ENCODE measurements around the gene TSHZ3. TPM values are rescaled to one million over a fixed set of nuclear protein-coding genes. Genes with fewer than 3 reads are reported as not detected.

TSHZ3 gene
- total RNA-seq, 1 experiment from 2014 or later, result not detected

GRCh38 chr19:31261019-31261602 is 88.1 kb downstream of the TSHZ3 start:
- BruUV-seq (replicated peaks), result no TSS peak
- H3K27ac Mint-ChIP-seq (ENCODE audit: low read depth, unreplicated experiment), result no peak overlapping the region
- H3K4me3 Mint-ChIP-seq (ENCODE audit: unreplicated experiment), result no peak overlapping the region
- no peaks in the 10 kb centered on the region for H3K27me3 Mint-ChIP-seq (ENCODE audit: insufficient read depth, unreplicated experiment)
- no peaks in the 10 kb centered on the region for H3K36me3 Mint-ChIP-seq (ENCODE audit: insufficient read depth, unreplicated experiment)
- no peak for DNase-seq (ENCODE audit: unreplicated experiment)
- no peaks in the 10 kb centered on the region for H3K4me1 Mint-ChIP-seq (ENCODE audit: insufficient read depth, unreplicated experiment)
- CTCF ChIA-PET, result no interaction called here
- intact Hi-C loops (cut with micrococcal nuclease), result no loop called here
- POLR2A ChIA-PET, result no interaction called here
- peaks cover 15% of the 10 kb centered on the region for H3K9me3 Mint-ChIP-seq (ENCODE audit: unreplicated experiment)
- no peak for TF ChIP-seq CTCF (IDR thresholded peaks at IDR 0.05; ENCODE audit: unreplicated experiment)

DNA sequence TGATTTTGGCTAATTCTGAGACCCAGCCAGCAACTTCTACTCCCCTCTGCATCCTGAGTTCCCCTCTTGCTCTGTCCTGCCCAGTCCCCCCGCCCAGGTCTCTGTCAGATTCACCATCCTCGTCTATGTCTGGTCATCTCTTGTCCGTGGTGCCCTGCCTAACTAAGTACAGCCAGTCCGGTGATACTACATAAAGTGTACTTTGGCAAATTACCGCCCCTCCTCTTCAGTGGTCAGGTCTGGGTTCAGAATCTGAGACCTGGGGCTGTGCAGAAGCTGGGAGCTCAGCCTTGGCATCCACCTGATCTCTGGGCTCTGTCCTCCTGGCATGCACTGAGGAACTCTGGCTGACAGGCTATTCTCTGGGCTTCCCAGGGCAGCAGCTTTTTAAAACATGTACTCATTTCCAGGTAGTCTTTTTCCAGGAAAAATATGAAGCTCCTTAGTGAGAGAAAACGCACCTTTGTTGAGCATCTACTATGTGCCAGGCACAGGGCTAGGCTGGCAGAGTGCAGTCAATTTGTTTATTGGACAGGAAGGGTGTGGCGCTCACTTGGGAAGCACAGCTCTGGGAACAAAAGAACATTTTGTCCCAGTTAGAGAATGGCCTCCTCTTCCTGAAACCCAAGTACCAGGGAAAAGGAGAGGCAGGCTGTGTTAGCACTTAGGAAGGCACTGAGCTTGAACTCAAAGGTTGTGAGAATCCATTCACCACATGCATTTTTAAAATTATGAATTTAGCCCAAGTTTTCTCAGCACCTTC is 88.9 kb downstream of the TSHZ3 start:
- TF ChIP-seq CTCF (IDR thresholded peaks at IDR 0.05; ENCODE audit: unreplicated experiment), result no peak
- CTCF ChIA-PET, result interaction anchor here (0.6 to 0.7 kb wide), 2 partner anchors 8 to 1300 kb away, joined by 4 to 6 read pairs; no protein-coding TSS in a partner anchor
- intact Hi-C loops (cut with micrococcal nuclease), result no loop called here
- BruUV-seq (replicated peaks), result no TSS peak
- Mint-ChIP-seq H3K36me3 (ENCODE audit: insufficient read depth, unreplicated experiment) (no peaks in the 10 kb centered on the region), H3K4me1 (ENCODE audit: insufficient read depth, unreplicated experiment) (no peaks in the 10 kb centered on the region), H3K27ac (ENCODE audit: low read depth, unreplicated experiment) (no peak overlapping the region), H3K4me3 (ENCODE audit: unreplicated experiment) (no peak overlapping the region), H3K9me3 (ENCODE audit: unreplicated experiment) (peaks cover 15% of the 10 kb centered on the region), H3K27me3 (ENCODE audit: insufficient read depth, unreplicated experiment) (no peaks in the 10 kb centered on the region)
- POLR2A ChIA-PET, result no interaction called here
- no peak for DNase-seq (ENCODE audit: unreplicated experiment)

- BruUV-seq (replicated peaks), result no TSS peak
- intact Hi-C loops (cut with micrococcal nuclease), result no loop called here
- no peaks in the 10 kb centered on the region for H3K27me3 Mint-ChIP-seq (ENCODE audit: insufficient read depth, unreplicated experiment)
- ChIA-PET CTCF (no interaction called here), POLR2A (no interaction called here)
- no peak overlapping the region for H3K4me3 Mint-ChIP-seq (ENCODE audit: unreplicated experiment)
- H3K9me3 Mint-ChIP-seq (ENCODE audit: unreplicated experiment), result peaks cover 9% of the 10 kb centered on the region
- no peak for DNase-seq (ENCODE audit: unreplicated experiment)
- TF ChIP-seq CTCF (IDR thresholded peaks at IDR 0.05; ENCODE audit: unreplicated experiment), result no peak
- H3K27ac Mint-ChIP-seq (ENCODE audit: low read depth, unreplicated experiment), result no peak overlapping the region
- H3K36me3 Mint-ChIP-seq (ENCODE audit: insufficient read depth, unreplicated experiment), result no peaks in the 10 kb centered on the region
- no peaks in the 10 kb centered on the region for H3K4me1 Mint-ChIP-seq (ENCODE audit: insufficient read depth, unreplicated experiment)
Observed at GRCh38 chr19:31258211-31259052, 90.8 kb downstream of the TSHZ3 start.

DNA sequence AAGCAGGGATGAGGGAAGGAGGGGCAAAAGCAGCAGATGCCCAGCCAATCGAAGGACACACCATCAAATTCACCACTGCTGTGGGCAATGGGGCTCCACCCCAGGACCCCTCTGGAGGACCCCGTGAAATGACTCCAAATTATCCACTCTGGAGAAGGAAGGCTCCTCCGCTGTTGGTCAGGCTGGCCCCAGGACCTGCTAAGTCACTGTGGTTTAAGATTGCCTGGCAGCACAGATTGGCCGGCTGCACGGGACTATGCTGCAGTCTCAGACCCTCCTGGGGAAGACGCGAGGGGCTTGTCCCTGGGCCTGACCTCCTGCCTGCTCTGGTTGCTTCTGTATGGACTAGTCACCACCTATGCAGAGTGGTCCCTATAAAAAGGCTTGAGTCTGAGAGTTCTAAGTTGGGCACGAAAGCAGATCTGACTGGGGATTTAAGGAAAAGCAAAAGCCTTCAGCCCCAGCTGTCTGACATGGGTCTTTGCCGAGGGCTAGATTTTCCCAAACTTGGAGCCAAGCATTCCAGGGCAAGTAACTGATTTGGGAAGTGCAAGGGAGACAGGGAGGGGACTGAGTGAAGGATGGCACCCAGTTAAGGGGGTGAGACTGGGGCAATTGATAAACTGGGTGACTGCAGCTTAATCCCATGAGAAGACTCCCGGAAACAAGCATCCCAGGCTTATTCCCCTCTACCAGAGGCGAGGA is 91.7 kb downstream of the TSHZ3 start:
- H3K27ac Mint-ChIP-seq (ENCODE audit: low read depth, unreplicated experiment), result no peak overlapping the region
- no peak for DNase-seq (ENCODE audit: unreplicated experiment)
- H3K4me1 Mint-ChIP-seq (ENCODE audit: insufficient read depth, unreplicated experiment), result no peaks in the 10 kb centered on the region
- ChIA-PET POLR2A (no interaction called here), CTCF (no interaction called here)
- BruUV-seq (replicated peaks), result no TSS peak
- no peaks in the 10 kb centered on the region for H3K36me3 Mint-ChIP-seq (ENCODE audit: insufficient read depth, unreplicated experiment)
- H3K4me3 Mint-ChIP-seq (ENCODE audit: unreplicated experiment), result no peak overlapping the region
- intact Hi-C loops (cut with micrococcal nuclease), result no loop called here
- no peak for TF ChIP-seq CTCF (IDR thresholded peaks at IDR 0.05; ENCODE audit: unreplicated experiment)
- H3K27me3 Mint-ChIP-seq (ENCODE audit: insufficient read depth, unreplicated experiment), result no peaks in the 10 kb centered on the region
- H3K9me3 Mint-ChIP-seq (ENCODE audit: unreplicated experiment), result peaks cover 18% of the 10 kb centered on the region

Measured in MCF 10A (cell line).